Effector CD8-positive, alpha-beta T cell (primary cell): Measurements from ENCODE around the gene SCN2B.
"Not testable (repeated sequence)": the region's sequence is repeated elsewhere in the genome, so short reads cannot be mapped to it uniquely, and the experiment has no call there.

Source experiments
- DNase-seq: peaks from one replicate; lab custom pipeline; 2025; lab: John Stamatoyannopoulos, UW

SCN2B gene

DNA sequence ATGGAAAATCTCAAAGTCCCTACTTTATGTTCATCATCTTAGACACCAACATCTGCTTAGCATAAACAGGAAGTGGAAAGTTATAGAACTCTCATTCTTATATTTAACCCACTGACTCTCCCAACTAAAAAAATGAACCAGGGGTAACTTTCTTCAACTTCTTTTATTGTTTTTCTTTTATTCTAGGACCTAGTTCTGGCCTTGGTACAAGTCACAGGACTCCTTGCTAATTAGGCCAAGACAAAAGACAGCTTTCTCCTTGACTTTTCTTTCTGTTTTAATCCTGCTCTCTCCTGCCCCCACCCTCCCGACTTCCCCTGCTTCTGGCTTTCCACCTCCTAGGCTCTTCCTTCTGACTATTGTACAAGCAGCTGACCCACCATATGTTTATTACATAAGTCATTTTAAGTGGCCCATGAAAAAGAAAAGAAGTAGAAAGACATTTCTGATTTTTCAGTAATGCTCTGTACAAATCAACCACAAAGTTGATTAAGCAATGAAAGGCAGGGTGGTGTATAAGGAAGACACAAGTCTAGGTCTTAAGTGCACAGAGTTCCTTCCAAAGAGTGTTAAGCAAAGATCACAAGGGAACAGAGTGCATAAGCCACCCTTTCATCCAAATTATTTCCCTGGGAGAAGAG, 30.1 kb upstream of the SCN2B start:
- no peak for DNase-seq

GRCh38 chr11:118205606-118206378, 29.4 kb upstream of the SCN2B start:
- DNase-seq: no peak

- no peak for DNase-seq
Observed at GRCh38 chr11:118202599-118203422, 26.4 kb upstream of the SCN2B start.

DNA sequence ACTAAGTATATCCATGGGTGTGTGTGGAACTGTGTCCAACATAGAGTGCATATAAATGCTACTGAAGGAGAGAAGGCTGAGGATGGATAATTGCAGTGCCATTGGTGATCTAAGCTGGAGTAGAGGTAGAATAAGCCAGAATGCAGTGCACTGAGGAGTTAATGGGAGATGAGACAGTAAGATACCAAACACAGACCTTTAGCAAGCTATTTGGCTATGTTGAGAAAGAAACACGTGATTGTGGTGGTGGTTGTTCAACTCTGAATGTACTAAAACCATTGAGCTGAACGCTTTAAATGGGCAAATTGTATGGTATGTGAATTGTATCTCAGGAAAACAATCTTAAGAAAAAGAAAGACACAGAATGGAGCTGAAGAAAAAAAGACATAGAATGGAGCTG, 25.5 kb upstream of the SCN2B start:
- DNase-seq: no peak

- peak; percentile 17 for DNase-seq
Observed at GRCh38 chr11:118200901-118201680, 24.7 kb upstream of the SCN2B start.

GRCh38 chr11:118200497-118200896, 24.1 kb upstream of the SCN2B start:
- no peak for DNase-seq

- no peak for DNase-seq
Observed at GRCh38 chr11:118199135-118199534, 22.7 kb upstream of the SCN2B start.

GRCh38 chr11:118198370-118198769, 21.9 kb upstream of the SCN2B start:
- peak; percentile 74 for DNase-seq

DNA sequence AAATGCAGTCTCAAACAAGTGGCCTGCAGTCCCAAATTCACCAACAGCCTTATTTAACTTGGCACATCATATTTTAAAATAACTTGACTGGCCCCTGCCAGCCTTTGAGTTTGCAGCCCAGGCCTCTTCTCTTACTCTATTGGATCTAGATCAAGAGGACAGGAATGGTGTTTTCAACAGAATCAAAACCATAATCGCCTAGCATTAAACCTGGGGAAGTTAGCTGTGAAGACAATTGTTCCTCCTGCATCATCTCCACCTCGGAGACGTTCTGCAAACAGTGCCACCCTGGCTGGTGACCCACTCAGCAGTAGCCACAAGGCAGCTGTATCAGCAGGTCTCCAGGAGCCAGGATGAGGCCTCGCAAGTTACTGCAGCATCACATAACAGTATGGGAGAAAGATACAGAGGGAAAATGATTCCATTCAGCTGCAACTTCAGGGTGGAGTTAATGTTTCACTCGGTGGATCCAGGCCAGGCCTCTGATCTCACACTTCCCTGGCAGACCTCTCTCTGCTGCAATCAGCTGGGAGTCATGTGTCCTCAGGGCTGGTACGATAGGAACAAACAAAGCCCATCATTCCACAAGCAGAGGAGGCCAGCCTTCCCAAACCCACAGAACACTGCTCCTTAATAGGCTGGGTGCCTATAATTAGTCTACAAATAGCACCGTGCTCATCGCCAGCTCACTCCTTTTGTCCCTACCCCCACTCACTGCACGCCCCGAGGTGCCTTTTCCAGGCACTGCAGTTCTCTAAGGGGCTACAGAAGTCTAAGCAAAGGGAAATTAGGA, 18.6 kb upstream of the SCN2B start:
- DNase-seq: no peak

DNA sequence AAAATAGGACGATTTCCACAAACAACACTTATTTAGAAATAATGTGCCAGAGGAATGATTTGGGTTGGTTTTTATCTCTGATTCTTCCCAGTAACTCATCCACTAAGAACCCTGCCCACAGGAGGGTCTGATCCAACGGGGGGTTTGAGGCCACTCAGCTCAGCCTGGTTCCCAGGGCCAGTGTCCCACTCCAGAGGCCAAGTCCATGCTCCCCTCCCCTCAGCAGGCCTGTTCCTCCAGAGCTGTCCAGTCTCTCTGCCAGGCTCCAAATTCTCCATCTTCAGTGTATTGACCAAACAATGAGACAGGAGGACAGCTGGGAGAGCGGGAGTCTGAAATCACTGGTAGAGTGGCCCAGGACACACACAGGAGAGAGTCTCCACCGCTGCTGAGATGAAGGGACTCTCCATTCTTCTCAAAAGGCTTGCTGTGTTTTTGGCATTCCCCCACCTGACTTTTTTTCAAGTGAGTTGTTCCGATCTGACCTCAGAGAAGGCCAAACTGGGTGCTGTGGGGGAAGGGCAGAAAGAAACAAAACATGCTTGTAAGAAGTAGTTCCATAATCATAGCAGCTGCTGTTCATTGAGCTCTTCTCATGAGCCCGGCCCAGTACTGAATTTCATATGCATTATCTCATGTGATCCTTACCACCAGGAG, 17.6 kb upstream of the SCN2B start:
- DNase-seq: no peak

DNA sequence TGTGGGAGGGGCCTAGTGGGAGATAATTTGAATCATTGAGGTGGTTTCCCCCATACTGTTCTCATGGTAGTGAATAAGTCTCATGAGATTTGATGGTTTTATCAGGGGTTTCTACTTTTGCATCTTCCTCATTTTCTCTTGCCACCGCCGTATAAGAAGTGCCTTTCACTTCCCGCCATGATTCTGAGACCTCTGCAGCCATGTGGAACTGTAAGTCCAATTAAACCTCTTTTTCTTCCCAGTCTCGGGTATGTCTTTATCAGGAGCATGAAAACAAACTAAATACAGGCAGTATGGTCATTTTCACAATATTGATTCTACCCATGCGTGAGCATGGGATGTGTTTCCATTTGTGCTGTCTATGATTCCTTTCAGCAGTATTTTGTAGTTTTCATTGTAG, 16.4 kb upstream of the SCN2B start:
- not testable (repeated sequence) for DNase-seq

- DNase-seq: not testable (repeated sequence)
Observed at GRCh38 chr11:118190942-118191506, 14.6 kb upstream of the SCN2B start.

DNA sequence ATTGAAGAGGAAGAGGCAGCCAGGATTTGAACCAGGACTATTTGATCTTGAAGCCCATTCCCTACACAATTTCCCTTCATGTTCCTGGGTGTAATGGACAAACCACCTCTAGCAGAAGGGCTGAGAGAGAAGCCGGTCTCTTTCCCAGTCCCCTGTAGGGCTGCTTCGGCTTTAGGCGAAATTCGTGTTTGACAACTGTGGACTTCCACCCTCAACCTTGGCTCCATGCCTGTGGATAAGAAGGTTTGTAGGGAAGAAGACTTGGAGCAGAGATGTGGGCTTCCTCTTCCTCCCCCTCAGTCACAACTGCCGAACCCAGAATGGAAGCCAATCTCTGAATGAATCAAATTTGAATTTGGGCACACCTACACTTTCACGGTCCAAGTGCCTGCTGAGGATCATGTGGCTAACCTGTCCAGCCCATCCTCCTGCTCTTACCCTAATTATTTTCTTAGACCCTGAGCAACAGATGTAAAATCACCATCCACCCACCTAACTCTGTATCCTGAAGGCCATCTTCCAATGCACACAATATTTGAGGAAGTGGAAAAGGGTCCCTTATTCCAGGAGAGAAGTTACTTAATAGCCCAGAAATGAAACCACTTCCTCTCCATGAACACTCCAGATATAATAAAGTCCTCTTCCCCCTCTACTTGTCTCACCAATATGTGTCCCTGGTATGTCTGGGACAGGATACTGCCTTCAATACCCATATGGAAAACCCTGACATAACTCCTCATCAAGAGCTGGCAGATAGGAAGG, 10.1 kb upstream of the SCN2B start:
- no peak for DNase-seq

- DNase-seq: no peak
Observed at GRCh38 chr11:118184784-118185579, 8.5 kb upstream of the SCN2B start.

DNA sequence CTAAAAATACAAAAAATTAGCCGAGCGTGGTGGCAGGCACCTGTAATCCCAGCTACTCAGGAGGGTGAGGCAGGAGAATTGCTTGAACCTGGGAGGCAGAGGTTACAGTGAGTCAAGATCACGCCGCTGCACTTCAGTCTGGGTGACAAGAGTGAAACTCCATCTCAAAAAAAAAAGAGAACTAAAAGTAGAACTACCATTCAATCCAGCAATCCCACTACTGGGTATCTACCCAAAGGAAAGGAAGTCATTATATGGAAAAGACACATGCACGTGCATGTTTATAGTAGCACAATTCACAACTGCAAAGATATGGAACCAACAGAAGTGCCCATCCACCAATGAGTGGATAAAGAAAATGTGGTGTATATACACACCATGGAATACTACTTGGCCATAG, 7.3 kb upstream of the SCN2B start:
- DNase-seq: not testable (repeated sequence)

DNA sequence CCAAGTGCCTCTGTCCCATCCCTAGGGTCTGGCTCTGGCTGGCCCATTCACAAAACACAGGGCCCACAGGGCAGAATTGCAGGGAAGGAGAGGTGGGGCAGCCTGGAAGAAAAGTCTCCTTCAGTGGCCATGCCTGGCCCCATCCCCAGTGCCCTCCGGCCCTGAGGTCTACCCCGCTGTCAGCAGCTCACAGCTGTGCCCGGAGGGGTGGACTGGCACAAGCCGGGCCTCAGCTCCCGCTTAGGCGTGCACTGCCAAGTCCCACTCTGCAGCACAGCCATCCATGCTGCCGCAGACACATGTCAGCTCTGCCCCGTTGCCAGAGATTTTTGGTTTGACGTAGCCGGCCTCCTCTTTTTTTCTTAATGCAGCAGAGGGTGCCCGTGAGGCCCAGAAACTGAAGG, 3.9 kb upstream of the SCN2B start:
- no peak for DNase-seq

DNA sequence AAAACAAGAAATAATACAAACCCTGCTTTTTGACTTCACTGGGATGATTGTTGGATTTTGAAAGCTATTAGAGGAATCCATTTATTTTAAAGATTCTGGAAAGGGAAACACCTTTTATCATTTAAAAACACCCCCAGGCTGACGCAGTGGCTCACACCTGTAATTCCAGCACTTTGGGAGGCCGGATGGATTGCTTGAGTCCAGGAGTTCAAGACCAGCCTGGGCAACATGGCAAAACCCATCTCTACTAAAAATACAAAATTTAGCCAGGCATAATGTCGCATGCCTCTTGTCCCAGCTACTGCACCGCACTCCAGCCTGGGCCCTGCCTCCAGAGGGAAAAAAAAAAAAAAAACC, 317 bp upstream of the SCN2B start:
- DNase-seq: no peak
